Esophagus muscularis mucosa (tissue), 4 donors: ENCODE measurements around the gene CEP95.

ENCODE experiments used
- CTCF ChIP-seq, 3 experiments: fragments of 200-600 bp in 2 of 3; fragments of 450-650 bp in 1 of 3; sonication (generic) in 2 of 3; IDR thresholded peaks; one replicate each; pipeline ENCODE4 v1.5.1; 2017 to 2019; ENCODE audit warnings: antibody characterized with exemption in 3 of 3, mild to moderate bottlenecking in 2 of 3, moderate library complexity in 1 of 3
- EP300 ChIP-seq: sonication (generic); formaldehyde crosslinking; IDR thresholded peaks from one replicate; pipeline ENCODE4 v1.6.1; 2017; ENCODE audit warnings: antibody characterized with exemption
- POLR2A ChIP-seq: fragments of 450-650 bp; IDR thresholded peaks from one replicate; pipeline ENCODE4 v1.6.1; 2017; ENCODE audit warnings: antibody characterized with exemption, moderate library complexity, mild to moderate bottlenecking, low read depth

- TF ChIP-seq POLR2A (no peak), CTCF (IDR thresholded peaks at IDR 0.05) (no peak), EP300 (no peak)
These were observed 40.5 kb downstream of the CEP95 start for GRCh38 chr17:64547319-64547718.
